Measurements from ENCODE around the gene SRCAP.

DNA sequence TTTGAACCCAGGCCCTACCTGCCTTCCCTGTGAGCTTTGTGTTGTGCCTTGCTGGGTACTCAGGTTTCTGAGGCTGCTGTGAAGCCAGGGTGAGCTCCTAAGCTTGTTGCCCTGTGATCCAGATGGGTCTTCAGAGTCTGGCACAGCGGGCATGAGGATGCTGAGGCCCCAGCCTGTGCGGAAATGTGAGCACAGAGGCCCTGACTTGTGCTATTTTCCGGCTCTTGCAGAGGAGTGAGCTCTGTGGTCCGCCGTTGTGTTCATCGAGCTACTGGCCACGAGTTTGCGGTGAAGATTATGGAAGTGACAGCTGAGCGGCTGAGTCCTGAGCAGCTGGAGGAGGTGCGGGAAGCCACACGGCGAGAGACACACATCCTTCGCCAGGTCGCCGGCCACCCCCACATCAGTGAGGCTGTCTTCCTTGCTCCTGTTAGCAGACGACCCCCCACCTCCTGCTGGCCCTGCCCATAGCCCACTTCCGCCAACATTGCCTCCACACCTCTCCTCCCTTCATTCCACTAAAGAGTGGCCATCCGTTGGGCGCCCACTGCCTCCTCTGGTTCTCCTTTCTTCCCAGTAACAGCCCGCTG, 52.0 kb downstream of the SRCAP start:
- TF ChIP-seq CTCF (IDR thresholded peaks at IDR 0.05): no peak
- TF ChIP-seq POLR2A (IDR thresholded peaks at IDR 0.05): no peak
